CD4-positive, alpha-beta T cell (primary cell): ENCODE measurements around the gene TAF4. TPM values are rescaled to one million over a fixed set of nuclear protein-coding genes. Genes with fewer than 3 reads are reported as not detected.
A peak's percentile ranks its signal among the peaks of the same experiment; 100 is the strongest.

Experiments
- ATAC-seq: fragments of 200-7000 bp; cut with Tn5 transposase; one replicate; pipeline ENCODE4 v1.10.0; 2022; ENCODE audit warnings: mild to moderate bottlenecking; ENCODE audit not compliant: poor library complexity
- CTCF ChIA-PET: fragments of 350-600 bp; sonication (Branson Sonifier 250); formaldehyde crosslinking; loops from one replicate; lab custom pipeline; 2021; ENCODE audit warnings: antibody characterized with exemption, inconsistent platforms; lab: Charles Lee
- POLR2A ChIA-PET: fragments of 350-600 bp; sonication (Branson Sonifier 250); formaldehyde crosslinking; loops from one replicate; lab custom pipeline; 2021; ENCODE audit warnings: antibody characterized with exemption, inconsistent platforms; lab: Charles Lee
- DNase-seq, 14 experiments: peaks; one replicate each; pipeline ENCODE4 v3.0.0-alpha.2; 2013 to 2020; ENCODE audit warnings: mixed read lengths in 2 of 14
- H3K27ac ChIP-seq, 2 donors: one replicate each; pipeline versions ENCODE4 v1.5.1 to v1.7.0; 2013; ENCODE audit warnings: low read length in 2 of 2, low read depth in 1 of 2, mild to moderate bottlenecking in 1 of 2
- H3K27me3 ChIP-seq, 2 experiments: 1 replicate in 1 of 2; 2 replicates in 1 of 2; pipeline versions ENCODE4 v1.6.1 to v1.7.0; 2013; ENCODE audit warnings: low read length in 2 of 2, control low read depth in 1 of 2, mild to moderate bottlenecking in 1 of 2, moderate library complexity in 1 of 2; ENCODE audit not compliant: insufficient read depth in 2 of 2, control insufficient read depth in 1 of 2
- H3K36me3 ChIP-seq: one replicate; pipeline ENCODE4 v1.6.1; 2013; ENCODE audit warnings: low read length, control low read depth; ENCODE audit not compliant: insufficient read depth
- H3K4me1 ChIP-seq: one replicate; pipeline ENCODE4 v1.6.1; 2013; ENCODE audit warnings: low read length, control low read depth; ENCODE audit not compliant: insufficient read depth
- H3K4me3 ChIP-seq: one replicate; pipeline ENCODE4 v1.5.1; 2013; ENCODE audit warnings: mild to moderate bottlenecking, low read length, moderate library complexity
- H3K9me3 ChIP-seq, 2 experiments: 1 replicate in 1 of 2; 2 replicates in 1 of 2; pipeline versions ENCODE4 v1.6.1 to v1.7.0; 2013; ENCODE audit warnings: low read length in 2 of 2, mild to moderate bottlenecking in 2 of 2, control low read depth in 1 of 2, moderate library complexity in 1 of 2; ENCODE audit not compliant: control insufficient read depth in 1 of 2, insufficient read depth in 1 of 2
- H3K27ac Mint-ChIP-seq: one replicate; pipeline ENCODE4 v1.8.0; 2020; ENCODE audit warnings: mixed read lengths
- H3K27me3 Mint-ChIP-seq: one replicate; pipeline ENCODE4 v1.8.0; 2021; ENCODE audit warnings: mixed read lengths
- H3K36me3 Mint-ChIP-seq: one replicate; pipeline ENCODE4 v1.8.0; 2021; ENCODE audit warnings: low read depth, mixed read lengths
- H3K4me1 Mint-ChIP-seq: one replicate; pipeline ENCODE4 v1.8.0; 2021; ENCODE audit warnings: low read depth, mixed read lengths
- H3K4me3 Mint-ChIP-seq: one replicate; pipeline ENCODE4 v1.8.0; 2020; ENCODE audit warnings: mild to moderate bottlenecking, mixed read lengths
- H3K9me3 Mint-ChIP-seq: one replicate; pipeline ENCODE4 v1.8.0; 2020; ENCODE audit warnings: mixed read lengths
- intact Hi-C, 2 experiments: fragments of 100-400 bp; cut with DNase I in 1 of 2; cut with micrococcal nuclease in 1 of 2; formaldehyde crosslinking; loops; one replicate each; pipeline versions ENCODE4 v1.15.1 to v1.9.0; 2023 to 2025; cut with DNase I, micrococcal nuclease
- total RNA-seq, 174 experiments: library from RNA in 2 of 174; stranded (reverse) in 2 of 174; gene quantifications; one replicate each; pipeline ENCODE4 v1.2.3 and lab custom pipeline; 2021 to 2026
- TF ChIP-seq, protein P1 (sequence below): fragments of 200-600 bp; IDR thresholded peaks from one replicate; pipeline ENCODE4 v1.8.0; 2022; ENCODE audit warnings: antibody characterized with exemption, mild to moderate bottlenecking

TAF4 gene
- total RNA-seq, 2 experiments from 2014 or later: 11.1 to 12.5 TPM

- DNase-seq: peak in 1 of 14 experiments; percentile 27
- peaks cover 0 to 18% of the 10 kb centered on the region in 2 experiments for H3K9me3 ChIP-seq
- POLR2A ChIA-PET: no interaction called here
- no peak for ATAC-seq
- Mint-ChIP-seq H3K36me3 (no peaks in the 10 kb centered on the region), H3K4me1 (no peaks in the 10 kb centered on the region), H3K27ac (no peak overlapping the region), H3K9me3 (no peaks in the 10 kb centered on the region), H3K27me3 (peaks cover 14% of the 10 kb centered on the region), H3K4me3 (no peak overlapping the region)
- H3K27ac ChIP-seq: no peak overlapping the region
- no peaks in the 10 kb centered on the region for H3K36me3 ChIP-seq
- intact Hi-C loops: no loop called here
- CTCF ChIA-PET: no interaction called here
- H3K4me1 ChIP-seq: no peaks in the 10 kb centered on the region
- peaks cover 5 to 12% of the 10 kb centered on the region in 2 experiments for H3K27me3 ChIP-seq
- TF ChIP-seq, protein P1, sequence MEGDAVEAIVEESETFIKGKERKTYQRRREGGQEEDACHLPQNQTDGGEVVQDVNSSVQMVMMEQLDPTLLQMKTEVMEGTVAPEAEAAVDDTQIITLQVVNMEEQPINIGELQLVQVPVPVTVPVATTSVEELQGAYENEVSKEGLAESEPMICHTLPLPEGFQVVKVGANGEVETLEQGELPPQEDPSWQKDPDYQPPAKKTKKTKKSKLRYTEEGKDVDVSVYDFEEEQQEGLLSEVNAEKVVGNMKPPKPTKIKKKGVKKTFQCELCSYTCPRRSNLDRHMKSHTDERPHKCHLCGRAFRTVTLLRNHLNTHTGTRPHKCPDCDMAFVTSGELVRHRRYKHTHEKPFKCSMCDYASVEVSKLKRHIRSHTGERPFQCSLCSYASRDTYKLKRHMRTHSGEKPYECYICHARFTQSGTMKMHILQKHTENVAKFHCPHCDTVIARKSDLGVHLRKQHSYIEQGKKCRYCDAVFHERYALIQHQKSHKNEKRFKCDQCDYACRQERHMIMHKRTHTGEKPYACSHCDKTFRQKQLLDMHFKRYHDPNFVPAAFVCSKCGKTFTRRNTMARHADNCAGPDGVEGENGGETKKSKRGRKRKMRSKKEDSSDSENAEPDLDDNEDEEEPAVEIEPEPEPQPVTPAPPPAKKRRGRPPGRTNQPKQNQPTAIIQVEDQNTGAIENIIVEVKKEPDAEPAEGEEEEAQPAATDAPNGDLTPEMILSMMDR: no peak
- no peak overlapping the region for H3K4me3 ChIP-seq
Observed at GRCh38 chr20:61954276-61955021, 111.2 kb downstream of the TAF4 start.

DNA sequence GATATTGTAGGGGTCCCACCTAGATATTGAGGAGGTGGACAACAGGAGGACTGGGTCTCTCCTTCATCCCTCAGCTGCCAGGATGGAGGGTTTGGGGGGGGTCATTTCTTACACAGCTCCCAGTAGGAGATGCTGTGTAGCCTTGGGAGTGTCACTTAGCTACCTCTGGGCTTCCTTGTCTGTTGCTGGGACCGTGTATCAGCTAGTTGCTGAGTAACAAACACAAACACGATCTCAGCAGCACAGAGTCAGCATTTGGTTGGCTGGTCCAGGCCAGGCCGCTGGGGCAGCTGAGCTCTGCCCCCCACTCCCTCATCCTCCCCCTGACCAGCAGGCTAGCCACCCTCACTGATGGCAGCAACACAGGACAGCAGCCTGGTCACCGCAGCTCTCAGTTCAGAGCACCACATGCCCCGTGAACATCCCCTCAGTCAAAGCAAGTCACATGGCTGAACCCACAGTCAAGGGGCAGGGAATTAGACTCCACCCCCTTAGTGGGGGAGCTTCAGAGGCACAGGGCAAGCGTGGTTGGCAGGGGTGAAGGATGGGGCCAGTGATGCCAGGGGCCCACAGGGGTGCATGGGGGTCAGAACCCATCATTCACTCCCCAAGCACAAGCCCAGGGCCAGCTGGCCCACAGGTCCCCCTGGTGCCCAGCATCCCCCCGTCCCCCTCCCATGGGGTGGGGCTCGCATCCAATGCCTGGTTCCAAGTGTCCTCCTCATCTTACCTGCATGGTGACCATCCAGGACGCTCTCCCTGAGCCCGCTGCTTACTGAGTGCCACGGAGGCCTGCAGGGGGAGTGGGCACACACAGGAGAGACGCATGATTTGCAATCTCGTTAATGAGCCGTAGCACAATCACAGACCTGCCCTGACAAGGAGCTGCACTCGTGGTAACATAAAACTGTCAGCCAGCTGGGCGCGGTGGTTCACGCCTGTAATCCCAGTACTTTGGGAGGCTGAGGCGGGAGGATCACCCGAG lies 112.4 kb downstream of the TAF4 start:
- peaks cover 14% of the 10 kb centered on the region for H3K27me3 Mint-ChIP-seq
- H3K4me1 ChIP-seq: no peaks in the 10 kb centered on the region
- H3K36me3 ChIP-seq: no peaks in the 10 kb centered on the region
- intact Hi-C loops: no loop called here
- DNase-seq (peak in 2 of 14 experiments; percentile 8 to 25), ATAC-seq (no peak)
- H3K27ac Mint-ChIP-seq: no peak overlapping the region
- TF ChIP-seq, protein P1: no peak
- H3K4me1 Mint-ChIP-seq: no peaks in the 10 kb centered on the region
- no peak overlapping the region for H3K27ac ChIP-seq
- H3K27me3 ChIP-seq: peaks cover 5 to 12% of the 10 kb centered on the region in 2 experiments
- no peaks in the 10 kb centered on the region for H3K36me3 Mint-ChIP-seq
- CTCF ChIA-PET: no interaction called here
- POLR2A ChIA-PET: no interaction called here
- no peak overlapping the region for H3K4me3 Mint-ChIP-seq
- H3K4me3 ChIP-seq: no peak overlapping the region
- H3K9me3 Mint-ChIP-seq: no peaks in the 10 kb centered on the region
- peaks cover 0 to 18% of the 10 kb centered on the region in 2 experiments for H3K9me3 ChIP-seq

DNA sequence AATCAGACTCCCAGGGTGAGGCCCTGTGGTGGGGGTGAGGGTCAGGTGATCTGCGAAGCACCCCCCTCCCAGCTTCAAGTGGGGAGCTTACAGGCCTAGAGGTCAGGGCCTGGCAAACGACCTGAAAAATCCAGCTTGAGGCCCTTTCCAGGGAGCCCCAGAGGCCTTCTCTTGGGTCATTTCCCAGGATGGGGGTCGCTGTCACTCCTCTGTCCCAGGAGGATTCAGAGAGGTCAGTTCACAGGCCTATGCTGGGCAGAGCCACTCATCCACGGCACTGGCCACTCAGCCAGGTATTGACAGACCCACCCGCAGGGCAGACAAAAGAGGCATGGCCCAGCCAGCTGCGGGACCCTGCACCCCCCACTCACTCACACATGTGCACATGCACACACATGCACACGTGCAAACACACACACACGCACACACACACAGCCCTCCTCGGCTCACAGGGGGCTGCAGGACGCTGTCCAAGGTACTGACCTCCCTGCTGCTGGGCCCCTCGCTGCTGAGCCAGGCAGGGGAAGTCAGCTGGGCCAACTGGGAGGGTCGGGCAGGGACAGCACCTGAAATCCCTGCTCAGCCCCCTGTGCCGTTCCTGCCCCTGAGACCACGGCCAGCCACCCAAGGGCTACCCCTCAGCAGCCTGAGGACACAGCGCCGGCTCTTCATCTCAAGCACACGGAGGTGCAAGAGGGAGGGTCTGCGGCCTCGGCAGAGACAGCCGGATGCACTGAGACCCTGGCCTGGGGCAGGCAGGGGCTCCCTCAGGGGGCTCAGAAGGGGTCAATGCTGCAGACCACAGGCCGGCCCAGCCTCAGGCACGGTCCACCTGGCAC lies 113.8 kb downstream of the TAF4 start:
- POLR2A ChIA-PET: no interaction called here

More for the DNA sequence above, 113.8 kb downstream of the TAF4 start:
- CTCF ChIA-PET: no interaction called here
- intact Hi-C loops: no loop called here
- no peaks in the 10 kb centered on the region for H3K36me3 ChIP-seq
- H3K4me3 Mint-ChIP-seq: no peak overlapping the region
- H3K27me3 Mint-ChIP-seq: peaks cover 14% of the 10 kb centered on the region
- H3K9me3 ChIP-seq: peaks cover 0 to 18% of the 10 kb centered on the region in 2 experiments
- peak in 2 of 14 experiments; percentile 5 to 26 for DNase-seq
- H3K4me1 ChIP-seq: no peaks in the 10 kb centered on the region
- H3K4me3 ChIP-seq: no peak overlapping the region
- no peaks in the 10 kb centered on the region for H3K9me3 Mint-ChIP-seq
- H3K27ac ChIP-seq: no peak overlapping the region
- H3K4me1 Mint-ChIP-seq: no peaks in the 10 kb centered on the region
- no peak for ATAC-seq
- no peaks in the 10 kb centered on the region for H3K36me3 Mint-ChIP-seq
- peaks cover 5 to 12% of the 10 kb centered on the region in 2 experiments for H3K27me3 ChIP-seq
- no peak overlapping the region for H3K27ac Mint-ChIP-seq
- TF ChIP-seq, protein P1: no peak
